Activated gamma-delta T cell treated with Interleukin-2 at 50 U/mL for 16 hours (primary cell): ENCODE results near the gene SEPTIN10.
"Not testable (repeated sequence)": the region's sequence is repeated elsewhere in the genome, so short reads cannot be mapped to it uniquely, and the experiment has no call there.

Experiments
- DNase-seq: peaks from one replicate; pipeline ENCODE4 v3.0.0-alpha.2; 2020

Gene SEPTIN10

GRCh38 chr2:109613922-109614714 lies at the start of gene SEPTIN10, which contains the start of gene SOWAHC:
Gene SEPTIN10, minus strand, starts transcription at chr2:109613966. Its CDS starts 139 bp downstream, at chr2:109613827.
Gene SOWAHC, plus strand, starts transcription at chr2:109614364. Its CDS starts 126 bp downstream, at chr2:109614490.
- peak; percentile 72 for DNase-seq

- DNase-seq = no peak
These were observed 49.1 kb upstream of the SEPTIN10 start for GRCh38 chr2:109662889-109663288.

GRCh38 chr2:109660046-109660860 lies 46.5 kb upstream of the SEPTIN10 start:
- DNase-seq = no peak

DNA sequence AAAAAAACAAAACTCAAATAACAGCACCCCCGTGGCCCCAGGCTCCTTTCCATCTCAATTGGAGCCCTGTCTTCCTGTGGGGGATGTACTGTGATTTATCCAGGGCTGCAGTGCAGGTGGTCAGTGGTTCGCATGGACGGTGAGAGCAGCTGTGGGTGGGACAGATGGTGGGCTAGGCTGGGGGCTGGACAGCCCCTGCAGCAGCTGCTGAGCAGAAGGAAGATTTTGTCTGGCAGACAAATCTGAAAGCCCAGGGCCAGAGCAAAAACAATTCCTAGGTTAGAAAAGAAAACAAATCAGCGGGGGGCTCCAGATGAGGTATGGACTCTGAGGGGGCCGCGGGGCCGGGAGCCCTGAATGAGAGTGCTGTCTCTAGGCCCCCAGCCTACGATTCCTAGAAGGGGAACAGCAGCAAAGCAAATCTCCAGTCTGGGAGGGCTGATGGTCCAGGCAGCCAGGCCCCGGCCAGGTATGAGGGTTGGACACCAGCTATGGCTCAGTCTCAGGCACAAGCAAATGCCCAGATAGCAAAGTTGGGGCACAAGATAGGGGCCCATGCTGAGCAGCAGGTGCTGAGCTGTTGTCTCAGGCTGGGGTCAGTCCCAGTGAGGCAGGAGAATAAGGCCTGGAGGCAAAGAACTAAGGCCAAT lies 45.8 kb upstream of the SEPTIN10 start:
- DNase-seq = no peak

DNA sequence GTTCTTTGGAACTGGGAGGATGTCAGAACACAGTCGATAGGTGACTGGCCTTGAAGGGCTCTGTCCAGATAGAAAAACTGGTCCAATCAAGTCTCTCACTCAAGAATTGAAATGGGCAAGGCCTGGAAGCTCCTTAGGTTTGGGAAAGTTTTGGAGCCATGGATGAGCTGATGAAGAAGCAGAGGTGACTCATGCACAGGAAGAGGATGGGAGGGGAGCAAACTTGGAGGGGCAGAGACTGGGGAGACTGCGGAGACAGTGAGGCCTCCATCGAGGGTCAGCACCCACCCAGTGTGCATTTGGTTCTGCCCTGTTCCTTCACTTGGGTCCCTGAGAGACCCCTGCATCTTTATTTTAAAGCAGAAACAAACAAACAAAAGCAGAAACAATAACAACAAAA lies 41.5 kb upstream of the SEPTIN10 start:
- DNase-seq = no peak

- no peak for DNase-seq
These were observed 40.7 kb upstream of the SEPTIN10 start for GRCh38 chr2:109654326-109655050.

DNA sequence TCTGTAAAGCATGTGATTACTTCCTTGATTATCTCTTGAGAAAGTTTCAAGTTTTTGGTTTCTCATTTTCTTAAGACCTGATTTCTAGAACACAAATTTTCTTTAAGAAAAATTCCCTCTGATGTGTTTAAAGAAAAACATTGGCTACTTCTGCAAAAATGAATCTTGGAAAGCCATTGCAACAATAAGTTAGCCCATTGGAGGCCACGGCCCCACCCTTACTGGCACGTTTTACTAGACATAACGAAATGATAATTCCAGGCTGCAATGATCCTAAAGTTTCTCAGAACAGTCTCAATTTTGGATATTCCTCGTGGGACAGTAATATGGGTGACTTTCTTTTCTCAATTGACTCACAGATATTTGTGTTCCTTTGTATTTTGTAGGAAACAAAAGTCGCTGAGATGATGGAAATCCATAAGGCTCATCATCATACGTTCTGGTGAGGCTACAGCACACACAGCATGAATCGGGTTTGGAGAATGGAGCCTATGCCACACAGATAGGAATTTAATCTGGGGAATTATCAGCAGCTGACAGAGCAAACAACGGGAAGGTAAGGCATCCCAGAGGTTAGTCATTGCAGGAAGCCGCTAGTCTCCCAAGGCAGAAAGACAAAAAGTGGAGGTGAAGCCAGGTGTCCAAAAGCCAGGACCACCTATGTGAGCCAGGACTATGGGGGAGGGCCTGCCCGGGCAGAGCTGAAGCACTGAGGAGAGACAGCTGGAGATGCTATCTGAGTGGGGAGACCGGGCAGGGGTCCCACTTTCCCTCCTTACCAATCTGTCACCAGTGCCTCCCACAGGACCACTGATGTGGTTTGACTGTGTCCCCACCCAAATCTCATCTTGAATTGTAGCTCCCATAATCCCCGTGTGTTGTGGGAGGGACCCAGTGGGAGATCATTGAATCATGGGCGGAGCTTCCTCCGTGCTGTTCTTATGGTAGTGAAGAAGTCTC lies 36.2 kb upstream of the SEPTIN10 start:
- DNase-seq = no peak

GRCh38 chr2:109648041-109648527 lies 34.3 kb upstream of the SEPTIN10 start:
- DNase-seq = no peak

- DNase-seq = no peak
These were observed 33.9 kb upstream of the SEPTIN10 start for GRCh38 chr2:109647636-109648035.

DNA sequence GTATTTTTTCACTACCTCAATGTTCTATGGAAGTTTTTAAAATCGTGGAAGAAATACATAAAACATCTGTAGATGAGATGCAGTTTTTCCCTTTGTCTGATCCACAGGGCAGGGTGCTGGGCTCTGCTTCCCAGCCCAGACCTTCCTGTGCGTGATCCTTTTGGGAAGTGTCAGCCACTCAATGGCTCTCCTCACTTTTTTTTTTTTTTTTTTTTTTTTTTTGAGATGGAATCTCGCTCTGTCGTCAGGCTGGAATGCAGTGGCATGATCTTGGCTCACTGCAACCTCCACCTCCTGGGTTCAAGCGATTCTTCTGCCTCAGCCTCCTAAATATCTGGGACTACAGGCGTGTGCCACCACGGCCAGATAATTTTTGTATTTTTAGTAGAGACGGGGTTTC lies 33.2 kb upstream of the SEPTIN10 start:
- no peak for DNase-seq

DNA sequence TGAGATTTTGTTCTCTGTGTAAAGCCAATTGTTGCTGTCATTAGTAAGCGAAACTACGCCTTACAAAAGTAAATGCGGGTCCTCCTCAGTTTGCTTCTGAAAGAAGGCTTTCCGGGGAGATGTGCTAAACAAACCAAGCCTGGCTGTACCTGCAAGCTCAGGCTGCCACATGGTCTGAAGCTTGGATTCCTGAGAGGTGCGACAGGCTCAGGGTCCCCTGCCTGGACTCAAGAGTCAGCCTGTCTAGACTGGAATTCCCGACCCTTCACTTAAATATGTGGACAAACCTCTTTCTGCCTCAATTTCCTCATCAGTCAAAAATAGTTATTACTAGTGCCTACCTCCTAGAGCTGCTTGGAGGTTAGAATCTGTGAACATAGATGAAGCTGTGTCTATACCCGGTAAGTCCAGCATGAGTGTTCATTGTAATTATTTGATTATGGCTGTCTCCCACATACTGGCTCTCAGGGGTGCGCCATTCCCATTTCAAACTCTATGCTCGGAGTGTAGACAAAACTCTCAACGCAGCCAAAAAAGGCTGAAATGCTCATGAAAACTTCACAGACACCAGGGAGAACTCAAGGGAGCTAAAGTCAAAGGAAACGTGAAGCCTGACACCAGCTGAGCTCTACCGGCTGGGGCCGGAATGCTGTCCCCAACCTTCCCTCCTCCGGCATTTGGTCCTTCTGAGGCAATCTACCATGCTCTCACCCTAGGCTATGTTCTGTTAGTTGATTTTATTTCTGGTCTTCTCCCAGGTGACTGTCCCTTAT lies 31.8 kb upstream of the SEPTIN10 start:
- DNase-seq = no peak

DNA sequence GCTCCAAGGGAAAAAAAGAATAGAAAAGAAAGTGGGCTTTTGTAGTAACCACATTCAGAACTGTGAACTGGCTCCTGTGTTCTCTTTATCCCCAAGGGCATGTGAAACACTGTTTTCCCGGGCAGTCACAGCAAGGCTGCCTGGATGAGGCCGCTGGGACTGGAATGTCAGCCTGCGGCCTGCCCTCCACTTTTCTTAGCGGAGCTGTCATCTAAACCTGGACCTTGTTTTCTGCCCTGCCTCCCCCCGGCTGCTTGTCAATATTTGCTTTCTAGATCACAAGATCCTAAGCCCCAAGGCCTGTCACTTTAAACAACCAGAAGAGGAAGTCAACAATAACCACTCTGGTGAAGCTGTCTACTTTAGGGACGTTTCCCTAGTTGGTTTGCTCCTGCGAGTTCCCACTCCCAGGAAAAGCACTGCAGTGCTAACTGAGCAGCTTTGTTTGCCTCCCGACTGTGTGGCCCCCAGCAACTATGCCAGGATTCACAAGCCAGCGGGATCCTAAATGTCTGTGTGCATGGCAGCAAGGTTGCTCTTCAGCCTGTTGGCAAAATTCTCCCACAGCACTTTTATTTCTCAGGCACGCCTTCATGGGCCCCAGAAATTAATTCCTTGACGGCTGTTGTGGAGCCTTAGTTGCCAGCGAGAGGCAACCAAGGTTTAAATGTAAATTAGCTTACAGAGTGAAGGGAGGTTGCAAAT lies 31.0 kb upstream of the SEPTIN10 start:
- no peak for DNase-seq

DNA sequence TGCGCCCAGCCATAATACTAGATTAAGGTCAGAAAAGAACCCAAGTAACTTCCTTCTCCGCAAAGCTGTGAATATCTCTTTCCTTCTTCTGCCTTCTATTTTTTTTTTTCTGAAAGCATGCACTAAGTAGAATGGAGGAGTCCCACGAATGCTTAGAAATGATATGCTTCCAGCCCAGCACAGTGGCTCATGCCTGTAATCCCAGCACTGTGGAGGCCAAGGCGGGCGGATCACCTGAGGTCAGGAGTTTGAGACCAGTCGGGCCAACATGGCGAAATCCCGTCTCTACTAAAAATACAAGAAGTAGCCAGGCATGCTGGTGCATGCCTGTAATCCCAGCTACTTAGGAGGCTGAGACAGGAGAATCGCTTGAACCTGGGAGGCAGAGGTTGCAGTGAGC lies 26.2 kb upstream of the SEPTIN10 start:
- not testable (repeated sequence) for DNase-seq

DNA sequence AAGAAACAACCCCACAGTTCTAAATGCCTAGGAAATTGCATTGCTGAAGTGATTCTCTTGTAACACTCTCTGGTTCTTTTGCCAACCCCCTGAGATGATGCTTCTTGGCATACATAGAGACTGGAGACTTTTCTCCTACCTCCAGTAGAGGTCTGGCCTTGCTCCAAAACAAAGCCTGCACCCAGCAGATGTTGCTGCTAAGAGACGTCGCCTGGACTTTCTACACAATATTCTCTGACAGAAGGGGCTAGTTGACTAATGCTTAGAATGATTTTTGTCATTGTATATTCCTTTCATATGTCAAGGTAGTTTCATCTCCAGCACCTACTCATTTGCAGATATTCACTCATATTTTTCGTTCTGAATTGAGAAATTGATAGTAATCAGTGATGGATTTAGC lies 25.0 kb upstream of the SEPTIN10 start:
- DNase-seq = no peak

GRCh38 chr2:109637749-109638570 lies 24.2 kb upstream of the SEPTIN10 start:
- no peak for DNase-seq

DNA sequence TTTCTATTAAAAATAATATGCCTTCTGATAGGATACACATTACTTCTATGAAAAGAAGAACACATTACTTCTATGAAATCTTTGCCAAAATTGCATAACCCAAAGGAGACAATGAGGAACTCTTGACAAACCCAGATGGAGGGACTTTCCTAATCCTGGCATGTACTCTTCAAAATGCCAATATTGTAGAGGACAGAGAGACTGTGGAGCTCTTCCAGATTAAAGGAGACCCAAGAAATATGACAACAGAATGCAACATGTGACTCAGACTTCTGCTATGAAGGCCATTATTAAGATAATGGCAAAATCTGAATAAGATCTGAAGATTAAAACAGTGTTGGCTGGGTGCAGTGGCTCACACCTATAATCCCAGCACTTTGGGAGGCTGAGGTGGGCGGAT lies 22.6 kb upstream of the SEPTIN10 start:
- no peak for DNase-seq

GRCh38 chr2:109635426-109636304 lies 21.9 kb upstream of the SEPTIN10 start:
- no peak for DNase-seq
